Measurements from ENCODE around the gene RNF220.

RNF220 gene

DNA sequence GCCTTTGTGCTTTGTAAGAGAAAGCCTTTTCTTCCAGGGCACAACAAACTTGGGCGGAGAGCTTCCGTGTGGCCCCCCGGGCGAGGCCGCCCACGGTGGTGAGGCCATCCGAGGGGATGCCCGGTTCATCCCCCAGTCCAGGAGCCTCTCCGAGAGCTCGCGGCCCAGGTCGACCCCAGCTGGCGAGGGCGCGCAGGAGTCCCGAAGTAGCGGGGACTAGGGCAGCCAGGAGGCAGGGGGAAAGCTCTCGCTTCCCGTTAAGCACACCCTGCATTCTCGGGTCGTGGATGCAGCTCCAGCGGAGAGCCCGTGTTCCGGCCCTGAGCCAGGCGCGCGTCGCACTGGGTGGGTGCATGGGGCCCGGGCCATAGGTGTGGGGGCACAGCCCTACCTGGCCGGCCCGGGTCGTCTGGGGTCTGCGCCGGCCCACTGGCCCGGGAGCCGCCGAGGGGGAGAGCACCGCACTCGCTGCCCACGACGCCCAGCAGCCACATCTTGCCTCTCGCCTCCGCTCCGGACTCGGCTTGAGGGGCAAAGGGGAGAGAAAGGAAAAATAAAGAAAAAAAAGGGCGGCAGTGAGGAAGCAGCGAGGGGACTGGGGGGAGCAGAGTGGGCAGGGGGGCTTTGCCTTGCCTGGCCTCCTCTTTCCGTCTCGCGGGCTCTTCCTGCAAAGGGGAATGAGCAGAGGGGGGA, 1.8 kb downstream of the RNF220 start:
- no peak for DNase-seq

DNA sequence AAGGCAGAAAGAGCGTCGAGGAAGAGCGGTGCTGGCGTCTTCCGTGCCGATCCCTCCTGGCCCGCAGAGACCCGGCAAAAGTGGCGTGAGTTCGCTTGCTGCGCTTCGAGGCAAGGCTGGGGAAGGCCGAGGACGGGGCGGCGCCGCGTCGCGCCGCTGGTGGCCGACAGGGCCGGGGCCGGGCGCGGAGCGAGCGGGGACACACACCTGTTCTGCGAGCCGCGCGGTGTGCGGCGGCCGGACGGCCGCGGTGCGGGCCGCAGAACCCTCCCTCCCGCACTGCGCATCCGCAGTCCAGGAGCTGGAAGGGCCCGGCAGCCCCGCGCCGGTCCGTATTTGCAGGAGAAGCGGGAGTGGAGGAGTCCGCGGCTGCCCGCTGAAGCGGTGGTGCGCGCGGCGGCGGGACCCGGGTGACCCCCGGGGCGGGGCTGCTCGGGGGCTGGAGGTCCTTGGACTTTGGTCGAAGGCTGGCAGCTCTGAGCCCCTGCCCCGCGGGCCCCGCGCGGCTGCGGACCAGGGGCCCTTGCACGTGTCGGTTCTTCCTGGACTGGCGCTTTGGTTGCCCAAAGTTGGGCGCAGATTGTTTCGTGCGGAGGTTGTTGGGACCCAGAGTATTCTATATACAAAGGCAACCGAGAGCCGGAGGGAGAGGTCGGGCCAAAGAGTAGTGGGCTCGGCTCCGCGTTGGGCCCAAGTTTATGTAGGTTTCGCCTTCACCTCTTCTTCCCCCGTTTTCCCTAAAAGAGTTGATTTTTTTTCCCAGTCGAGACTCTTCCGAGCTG, 2.6 kb downstream of the RNF220 start:
- DNase-seq, result peak in 2 of 51 donors; percentile 9 to 35

DNA sequence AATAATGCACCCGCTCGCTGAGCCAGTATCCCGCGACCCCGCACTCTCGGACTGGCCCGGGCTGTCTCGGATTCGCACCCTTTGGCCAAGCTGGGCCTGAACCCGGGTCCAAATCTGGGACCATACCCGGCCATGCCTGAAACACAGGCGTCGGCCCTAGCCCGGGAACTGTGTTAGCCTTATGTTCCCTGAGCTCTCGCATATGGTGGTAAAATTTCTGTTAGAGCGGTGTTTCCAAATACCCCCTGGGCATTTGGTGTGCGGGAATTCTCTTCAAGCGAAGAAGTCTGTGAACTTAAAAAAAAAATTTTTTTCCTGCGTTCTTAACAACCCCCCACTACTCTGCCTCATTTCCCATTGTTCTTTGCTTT, 3.1 kb downstream of the RNF220 start:
- DNase-seq, result no peak

DNA sequence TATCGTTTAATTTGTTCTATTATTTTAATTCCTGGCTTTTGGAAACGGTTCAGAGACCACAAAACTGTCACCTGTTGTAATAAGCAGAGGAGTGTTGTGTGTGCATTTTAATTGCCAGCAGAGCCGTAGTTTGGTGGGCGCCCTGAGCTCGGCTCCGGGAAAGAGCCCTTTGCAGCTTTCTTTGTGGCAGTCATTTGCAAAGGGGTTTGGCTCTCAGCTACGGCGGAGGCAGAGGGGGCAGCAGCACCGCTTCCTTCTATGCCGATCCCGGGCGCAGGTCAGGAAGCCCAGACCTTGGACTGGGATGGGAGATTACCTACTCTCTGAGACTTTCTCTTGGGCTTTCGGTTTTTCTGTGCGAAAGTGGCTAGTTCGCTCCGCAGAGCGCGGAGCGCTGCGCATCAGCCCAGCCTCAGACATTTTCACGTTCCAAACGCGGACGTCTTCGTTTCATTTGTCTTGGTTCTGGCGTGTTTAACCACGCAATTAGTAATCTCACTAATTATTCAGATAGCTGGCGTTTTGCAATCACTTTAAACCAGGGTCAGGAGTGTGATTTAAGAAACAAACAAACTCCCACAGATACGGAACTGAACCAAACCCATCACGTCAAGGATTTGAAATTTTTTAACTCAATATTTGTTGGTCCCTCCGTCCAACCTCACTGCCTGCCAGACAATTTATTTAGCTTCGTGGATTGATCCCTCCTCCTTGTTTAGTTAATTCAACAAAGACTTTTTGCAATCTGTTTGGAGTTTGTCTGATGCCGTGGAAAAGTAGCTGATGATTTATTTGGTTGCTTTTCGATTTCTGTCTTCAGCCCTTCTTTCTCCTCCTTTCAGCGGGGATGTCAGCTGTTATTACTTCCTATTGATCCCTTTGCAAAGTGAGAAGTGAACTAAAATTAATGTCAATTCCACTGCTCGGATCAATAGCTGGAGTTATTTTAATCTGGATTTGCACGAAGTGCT, 3.9 kb downstream of the RNF220 start:
- DNase-seq, result peak in 6 of 51 donors; percentile 6 to 54 (median 27)

DNA sequence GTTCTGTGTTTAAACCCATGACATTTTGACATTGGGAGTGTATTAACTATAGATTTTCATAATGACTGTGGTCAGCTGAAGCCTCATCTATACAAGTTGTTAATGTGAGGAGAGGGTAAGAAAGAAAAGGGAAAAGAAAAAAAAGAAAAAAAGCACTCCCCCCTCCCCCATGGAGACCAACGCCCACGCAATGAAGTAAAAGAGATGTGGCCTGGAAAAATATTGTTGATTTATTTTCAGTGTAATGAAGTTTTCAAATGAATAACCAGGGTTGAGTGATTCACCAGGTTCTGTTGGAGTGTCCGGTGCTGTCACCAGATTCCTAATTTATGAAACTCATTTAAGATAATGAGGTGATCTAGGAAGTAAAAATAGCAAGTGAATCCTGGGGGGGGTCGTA, 4.7 kb downstream of the RNF220 start:
- DNase-seq, result no peak

DNA sequence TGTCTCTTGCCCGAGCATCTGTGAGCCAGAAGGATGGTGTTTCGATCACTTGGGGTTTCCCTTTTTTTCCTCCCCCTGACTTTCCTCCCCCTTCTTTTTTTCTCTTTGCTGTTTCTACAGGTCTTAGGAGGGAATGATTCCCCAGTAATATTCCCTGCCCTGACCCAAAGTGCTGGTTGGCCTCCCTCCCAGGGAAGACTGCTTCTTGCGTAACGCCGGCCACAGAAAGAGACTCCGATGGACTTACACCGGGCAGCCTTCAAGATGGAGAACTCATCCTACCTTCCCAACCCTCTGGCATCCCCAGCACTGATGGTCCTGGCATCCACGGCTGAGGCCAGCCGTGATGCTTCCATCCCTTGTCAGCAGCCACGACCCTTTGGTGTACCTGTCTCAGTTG, 6.8 kb downstream of the RNF220 start:
- DNase-seq, result no peak

DNA sequence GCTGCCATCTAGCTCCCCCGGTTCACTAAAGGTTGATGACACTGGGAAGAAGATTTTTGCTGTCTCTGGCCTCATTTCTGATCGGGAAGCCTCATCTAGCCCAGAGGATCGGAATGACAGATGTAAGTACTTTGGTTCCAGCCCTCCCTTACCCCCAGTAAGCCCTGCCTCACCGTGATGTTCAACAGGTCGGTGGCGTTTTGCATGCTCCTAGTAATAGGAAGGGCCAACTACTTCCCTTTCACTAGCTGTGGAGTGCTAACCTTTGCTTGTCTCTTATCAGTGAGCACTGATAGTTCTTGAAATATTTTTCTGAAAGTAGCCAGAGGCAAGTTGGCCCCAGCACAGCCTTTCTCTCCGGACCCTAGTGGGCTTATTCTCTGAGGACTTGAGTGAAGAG, 7.5 kb downstream of the RNF220 start:
- no peak for DNase-seq

DNA sequence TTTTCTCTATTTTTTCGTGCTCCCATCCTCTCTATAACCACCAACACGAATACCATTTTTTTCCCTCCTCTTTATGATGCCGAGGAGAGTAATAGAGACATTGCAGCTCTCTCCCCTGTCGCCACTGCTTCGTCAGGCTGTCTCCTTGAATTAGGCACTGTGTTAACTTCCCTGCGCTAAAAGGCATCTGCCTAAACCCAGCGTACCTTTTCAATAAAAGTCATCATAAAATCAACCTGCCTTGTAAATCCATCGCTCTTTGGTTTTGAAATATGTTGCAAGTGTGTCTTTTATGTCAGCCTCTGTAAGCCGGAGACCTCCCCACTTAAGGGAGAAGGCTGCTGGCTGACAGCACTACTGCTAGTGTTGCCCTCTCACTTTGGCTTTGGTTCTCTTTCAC, 8.7 kb downstream of the RNF220 start:
- no peak for DNase-seq

DNA sequence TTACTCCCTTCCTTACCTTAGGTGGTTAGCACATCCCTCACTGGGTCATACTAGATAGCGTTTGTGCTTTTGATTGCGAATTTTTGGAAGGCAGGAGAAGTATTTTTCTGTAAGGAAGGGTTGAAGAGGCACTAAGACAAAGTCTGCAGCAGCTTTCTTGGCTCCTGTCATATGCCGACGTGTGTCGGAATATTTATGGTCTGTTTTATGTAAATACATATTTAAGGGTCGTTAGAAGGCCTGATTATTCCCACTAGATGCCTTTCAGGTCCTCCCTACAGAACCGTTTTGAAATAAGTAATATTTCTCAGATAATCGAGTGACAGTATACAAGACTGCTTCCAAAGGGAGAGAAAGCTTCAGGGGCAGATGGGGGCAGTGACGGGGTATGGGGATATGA, 10.0 kb downstream of the RNF220 start:
- DNase-seq, result no peak

DNA sequence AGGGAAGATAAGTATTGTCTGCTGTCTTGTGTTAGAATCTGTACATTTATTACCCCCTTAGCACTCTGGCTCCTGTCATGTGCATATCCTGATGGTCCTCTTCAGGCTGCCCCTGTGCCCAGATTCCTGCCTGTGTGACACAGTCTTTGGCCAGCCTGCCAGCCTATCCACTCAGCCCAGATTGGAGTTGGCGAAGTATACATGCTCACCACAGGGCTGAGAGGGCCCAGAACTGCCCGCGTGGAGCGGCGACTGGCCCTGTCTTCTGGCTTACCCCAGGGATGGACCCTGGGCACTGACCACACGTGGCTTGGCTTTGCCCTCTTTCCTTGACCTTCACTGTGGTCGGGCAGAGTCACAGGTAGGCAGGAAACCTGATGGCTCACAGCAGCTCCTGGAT, 11.4 kb downstream of the RNF220 start:
- DNase-seq, result no peak

DNA sequence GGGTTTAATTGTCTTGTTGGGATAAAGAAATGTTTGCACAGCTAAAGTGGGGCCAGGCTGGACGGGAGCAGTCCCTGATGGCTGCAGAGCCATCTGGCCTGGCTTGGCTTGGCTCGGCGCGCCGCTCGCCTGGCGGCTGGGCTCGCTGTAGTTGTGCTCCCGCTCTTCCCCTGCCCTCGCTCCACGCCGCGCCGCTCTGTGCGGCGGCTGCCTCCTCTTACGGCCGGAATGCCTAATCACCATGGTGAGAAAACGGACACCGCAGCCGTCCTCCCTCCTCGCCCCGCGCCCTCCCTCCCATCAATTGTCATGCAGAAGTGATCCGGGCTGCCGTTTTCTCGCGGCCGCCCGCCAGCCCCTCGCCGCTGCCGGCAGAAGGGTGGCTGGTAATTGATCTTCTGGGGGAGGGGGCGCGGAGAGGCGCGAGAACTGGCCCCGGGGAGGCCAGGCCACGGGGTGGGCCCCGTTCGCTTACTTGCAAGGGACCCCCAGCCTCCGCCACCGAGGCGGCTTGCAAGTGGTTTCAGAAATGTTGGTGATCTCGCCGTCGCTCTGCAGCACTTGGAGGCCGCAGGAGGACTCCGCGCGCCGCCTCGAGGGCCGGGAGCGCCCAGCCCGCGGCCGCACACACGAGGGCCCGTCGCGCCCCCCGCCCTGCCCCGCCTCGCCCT, 12.4 kb downstream of the RNF220 start:
- DNase-seq, result peak in 36 of 51 donors; percentile 12 to 81 (median 62)

DNA sequence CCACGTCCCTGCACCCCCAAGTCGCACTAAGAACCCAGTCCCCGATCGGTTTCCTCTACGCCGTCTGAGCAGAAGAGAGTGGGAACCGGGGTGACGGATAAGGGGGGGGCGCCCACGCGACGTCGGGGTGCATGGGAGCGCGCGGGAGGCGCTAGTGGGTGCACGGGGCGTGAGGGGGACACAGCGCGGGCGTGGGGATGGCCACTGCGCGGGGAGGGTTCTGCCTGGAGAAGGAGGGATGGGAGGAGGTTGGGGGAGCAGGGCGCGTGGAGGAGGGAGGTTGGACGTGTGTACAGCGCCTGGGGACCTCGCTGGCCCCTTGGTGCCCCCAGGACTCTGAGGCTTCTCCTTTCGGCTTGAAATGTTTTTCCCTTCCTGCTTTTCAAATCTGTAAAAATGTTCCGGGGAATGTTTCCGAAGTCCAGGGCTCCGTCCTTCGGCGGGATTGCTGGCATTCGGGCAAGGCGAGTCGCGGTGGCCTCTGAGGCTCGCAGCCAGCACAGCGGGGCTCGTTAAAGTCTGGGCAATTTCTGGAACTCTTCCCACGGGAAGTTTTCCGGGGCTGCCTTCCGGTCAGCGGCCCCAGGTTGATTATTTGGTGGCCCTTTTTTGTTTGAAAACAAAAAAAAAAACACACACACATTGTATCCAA, 13.1 kb downstream of the RNF220 start:
- peak in 4 of 51 donors; percentile 8 to 48 (median 32) for DNase-seq

DNA sequence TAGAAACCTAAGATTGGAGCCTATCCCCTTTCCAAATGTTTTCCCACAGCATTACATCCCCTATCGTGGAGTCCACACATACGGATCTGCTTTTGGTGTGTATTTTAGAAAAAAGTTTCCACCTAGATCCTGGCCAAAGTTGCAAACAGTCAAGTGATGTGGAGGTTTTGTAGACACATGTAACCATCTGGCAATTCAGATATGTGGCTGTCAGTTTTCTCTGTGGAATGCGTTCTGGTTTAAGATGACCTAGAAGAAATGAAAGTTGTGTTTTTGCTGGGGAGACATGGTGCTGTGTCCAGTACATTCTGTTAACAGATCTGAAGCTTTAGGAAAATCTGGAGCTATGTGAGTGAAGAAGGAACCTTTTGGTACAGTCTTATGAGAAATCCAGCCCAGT, 14.8 kb downstream of the RNF220 start:
- no peak for DNase-seq

DNA sequence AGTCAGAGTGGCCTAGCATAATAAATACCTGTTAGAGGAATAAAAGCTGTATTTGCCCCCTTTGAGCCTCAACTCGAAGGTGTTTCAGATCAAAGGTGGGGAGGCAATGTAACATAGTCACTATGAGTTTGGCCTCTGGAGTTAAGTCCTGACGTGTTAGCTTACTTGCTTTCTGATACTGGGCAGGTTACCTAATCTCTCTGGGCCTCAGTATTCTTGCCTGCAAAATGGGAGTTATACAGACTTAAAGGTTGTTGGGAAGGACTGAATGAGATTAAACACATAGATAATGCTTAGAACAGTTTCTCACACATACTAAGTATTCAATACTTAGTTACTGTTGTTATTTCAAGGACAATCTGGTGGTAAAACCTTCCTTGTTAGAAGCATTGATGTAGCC, 15.5 kb downstream of the RNF220 start:
- DNase-seq, result no peak

DNA sequence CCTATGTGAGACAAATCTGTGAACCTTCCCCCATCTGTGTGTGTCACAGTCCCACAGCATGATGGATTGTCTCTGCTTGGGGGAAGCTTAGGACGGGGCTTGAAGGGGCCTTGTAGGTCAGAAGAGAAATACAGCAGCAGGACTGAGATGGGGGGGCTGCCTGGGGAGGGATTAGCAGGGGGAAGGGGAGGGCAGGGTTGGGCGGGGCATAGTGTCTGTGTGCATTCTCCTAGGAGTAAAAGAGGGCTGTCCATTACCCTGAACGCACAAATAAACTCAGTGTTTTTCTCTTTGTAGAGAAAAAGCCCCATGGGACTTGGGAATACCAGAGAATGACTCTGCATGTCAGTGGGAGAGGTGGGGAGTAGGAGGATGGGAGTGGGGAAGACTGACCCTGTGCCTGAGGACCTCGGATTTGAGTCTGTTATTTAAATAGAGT, 16.4 kb downstream of the RNF220 start:
- DNase-seq, result no peak

DNA sequence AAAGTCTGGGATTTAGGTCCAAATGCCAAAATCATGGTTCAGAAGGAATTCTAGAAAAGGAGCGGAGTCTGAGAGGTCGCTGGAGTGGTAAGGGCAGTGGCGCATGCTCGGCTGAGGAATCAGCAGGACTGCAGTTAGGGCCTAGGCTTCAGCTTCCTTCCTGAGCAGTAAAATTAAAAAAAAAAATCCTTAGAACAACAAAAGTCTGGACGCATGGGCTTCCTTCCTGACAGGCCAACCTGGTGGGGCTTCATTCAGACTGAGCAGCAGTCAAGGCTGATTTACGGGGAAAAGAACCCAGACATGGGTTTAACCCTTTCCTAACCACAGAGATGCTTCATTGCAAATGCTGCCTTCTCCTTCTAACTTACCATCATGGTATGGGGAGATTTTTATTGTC, 17.1 kb downstream of the RNF220 start:
- DNase-seq, result no peak

DNA sequence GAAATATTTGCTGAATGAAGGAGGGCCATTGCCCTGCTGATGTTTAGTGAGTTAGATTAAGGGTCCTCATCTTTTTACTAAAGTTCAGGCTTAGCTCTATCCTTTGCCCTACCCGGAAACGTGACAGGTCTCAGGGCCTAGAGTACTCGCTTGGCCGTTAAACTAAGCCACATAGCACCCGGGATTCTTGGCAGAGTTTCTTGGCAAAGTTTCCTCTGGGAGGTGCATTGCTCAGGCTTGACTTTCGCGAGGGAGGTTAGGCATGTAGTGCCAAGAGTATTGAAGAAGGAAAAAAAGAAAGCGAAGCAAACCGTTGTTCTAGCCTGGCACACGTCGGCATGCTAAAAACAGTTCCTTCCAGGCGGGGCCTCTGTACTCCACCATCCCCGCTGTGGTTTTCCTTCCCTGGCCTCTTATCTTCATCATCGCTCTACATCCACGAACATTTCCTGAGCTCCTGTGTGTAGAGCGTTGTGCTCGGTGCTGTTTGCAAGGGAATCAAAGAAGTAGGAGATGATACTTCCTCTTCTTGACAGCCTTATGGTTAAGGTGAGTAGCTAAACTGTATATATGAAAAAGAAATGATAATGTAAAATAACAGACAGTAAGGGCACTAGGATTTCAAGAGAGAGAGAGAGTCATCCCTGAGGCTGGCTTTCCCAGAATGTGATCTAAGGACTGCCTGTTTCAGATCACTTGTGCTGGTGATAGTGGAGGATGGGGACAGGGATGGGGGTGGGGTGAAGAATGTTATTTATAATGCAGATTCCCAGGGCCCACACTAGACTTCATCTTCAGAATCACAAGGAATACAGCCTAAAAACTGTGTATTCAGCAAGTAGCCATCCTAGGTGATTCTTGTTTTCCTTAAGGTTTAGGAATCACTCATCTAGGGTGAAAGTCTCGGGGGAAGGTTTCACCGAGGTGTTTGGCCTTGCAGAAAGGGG, 18.8 kb downstream of the RNF220 start:
- DNase-seq, result peak in 7 of 51 donors; percentile 10 to 46 (median 32)

DNA sequence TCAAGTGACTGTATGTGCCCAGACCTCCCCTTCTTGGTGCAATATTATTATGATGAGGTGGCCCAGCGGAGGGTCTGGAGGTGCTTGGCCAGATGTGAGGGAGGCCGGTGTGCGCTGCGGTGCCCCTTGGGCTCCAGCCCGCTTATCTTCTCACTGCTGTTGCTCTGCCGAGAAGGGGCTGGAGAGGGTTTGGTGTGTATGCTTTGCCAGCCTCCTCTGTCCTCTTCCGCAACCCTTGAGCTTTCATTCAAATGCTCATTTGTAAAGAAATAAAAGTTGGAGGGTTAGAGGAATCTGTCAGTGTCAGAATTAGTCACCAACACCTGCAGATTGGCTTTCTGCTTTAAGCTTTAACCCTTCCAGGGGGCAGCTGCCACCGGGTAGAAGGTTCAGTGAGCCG, 19.7 kb downstream of the RNF220 start:
- no peak for DNase-seq

DNA sequence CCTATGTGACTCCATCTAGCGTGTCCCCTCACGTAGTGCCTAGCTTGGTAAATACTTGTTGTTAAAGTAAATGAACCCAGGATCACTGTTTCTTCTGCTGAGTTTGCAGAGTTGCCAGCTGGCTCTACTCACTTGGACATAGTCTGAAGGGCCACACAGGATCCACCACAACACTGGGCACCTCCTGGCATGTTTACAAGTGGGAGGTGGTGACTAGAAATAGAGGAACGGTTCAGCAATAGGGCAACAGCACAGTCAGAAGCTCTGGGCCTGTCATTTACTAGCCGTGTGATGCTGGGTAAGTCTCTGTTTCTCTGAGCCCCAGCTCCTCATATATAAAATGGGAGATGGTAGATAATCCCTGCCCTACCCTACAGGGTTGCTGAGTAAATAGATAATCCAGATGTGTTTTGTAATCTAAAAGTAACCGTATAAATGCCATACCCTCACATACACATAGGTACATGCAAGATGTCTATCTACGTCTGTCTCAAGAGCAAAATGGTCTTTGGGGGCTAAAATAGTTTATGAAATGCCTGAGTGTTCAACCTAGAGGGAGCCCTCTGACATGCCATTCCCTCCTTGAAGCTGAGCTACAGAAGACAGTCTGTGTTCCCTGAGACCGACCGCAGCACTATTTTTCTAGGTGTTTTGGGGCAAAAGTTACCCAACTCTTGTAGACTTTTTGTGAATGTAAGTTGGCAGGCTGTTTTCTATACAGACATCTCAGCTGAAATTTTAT, 20.5 kb downstream of the RNF220 start:
- no peak for DNase-seq
